HepG2 (cell line): ENCODE measurements around the gene FAM163B. TPM values are rescaled to one million over a fixed set of nuclear protein-coding genes. Genes with fewer than 3 reads are reported as not detected.

Experiments used
- ATAC-seq: fragments of 200-7000 bp; cut with Tn5 transposase; 3 replicates; pipeline ENCODE4 v1.9.1; 2020; ENCODE audit warnings: mild to moderate bottlenecking, moderate library complexity
- BruUV-seq: library from RNA; stranded (reverse); fragments of 400-500 nt; replicated peaks from 2 replicates; lab custom pipeline; 2021; lab: Mats Ljungman, UMichigan
- CTCF ChIA-PET: fragments of 300-600 bp; formaldehyde crosslinking; extraction: SDS; loops from one replicate; lab custom pipeline; 2021; ENCODE audit warnings: low total read pairs, inconsistent platforms, low intra/inter-chr PET ratio; lab: Yijun Ruan, JAX
- POLR2A ChIA-PET: fragments of 350-600 bp; sonication (Branson Sonifier 250); formaldehyde crosslinking; loops from one replicate; lab custom pipeline; 2020; ENCODE audit warnings: antibody characterized with exemption, inconsistent platforms; lab: Yijun Ruan, JAX
- DNase-seq: peaks from one replicate; pipeline ENCODE4 v3.0.0-alpha.2; 2015; ENCODE audit warnings: low spot score
- FAIRE-seq: peaks from 3 replicates; lab custom pipeline; 2011; peaks lifted over from hg19 to GRCh38; lab: Jason Lieb, UNC
- H2AFZ ChIP-seq: one replicate; pipeline ENCODE4 v1.6.1; 2011; ENCODE audit warnings: low read length, inconsistent platforms
- H3K27ac ChIP-seq: fragments of 300-600 bp; 3 replicates; pipeline ENCODE4 v1.8.0; 2011; ENCODE audit warnings: mixed run types, mild to moderate bottlenecking, mixed read lengths, low read length, inconsistent platforms; ENCODE audit not compliant: insufficient read depth; ENCODE audit errors: extremely low read length
- H3K27me3 ChIP-seq, 2 experiments: fragments of 200-600 bp in 1 of 2; 2 replicates in 1 of 2; 3 replicates in 1 of 2; pipeline versions ENCODE4 v1.6.0 to v1.8.0; 2011; ENCODE audit warnings: low read length in 2 of 2, mild to moderate bottlenecking in 2 of 2, moderate library complexity in 2 of 2, inconsistent platforms in 1 of 2; ENCODE audit not compliant: insufficient read depth in 2 of 2, control insufficient read depth in 1 of 2
- H3K36me3 ChIP-seq, 2 experiments: fragments of 200-600 bp in 1 of 2; replicated peaks in 1 of 2; 2 replicates in 1 of 2; 3 replicates in 1 of 2; pipeline versions ENCODE4 v1.5.1 to v1.8.0; 2011; ENCODE audit warnings: low read length in 2 of 2, inconsistent platforms in 1 of 2; ENCODE audit not compliant: insufficient read depth in 2 of 2, control insufficient read depth in 1 of 2
- H3K4me1 ChIP-seq: 2 replicates; pipeline ENCODE4 v1.5.1; 2012; ENCODE audit warnings: low read length, inconsistent platforms; ENCODE audit not compliant: insufficient read depth
- H3K4me2 ChIP-seq: 2 replicates; pipeline ENCODE4 v1.6.0; 2011; ENCODE audit warnings: low read depth, low read length, inconsistent platforms
- H3K4me3 ChIP-seq, 3 experiments: fragments of 200-600 bp in 1 of 3; sonication (generic), shearing (Covaris generic) in 1 of 3; replicated peaks in 1 of 3; 2 replicates each; pipeline ENCODE4 v1.5.1; 2011 to 2016; ENCODE audit warnings: low read length in 3 of 3, inconsistent platforms in 2 of 3, low read depth in 2 of 3, mild to moderate bottlenecking in 2 of 3, control low read depth in 1 of 3, mixed read lengths in 1 of 3; ENCODE audit not compliant: insufficient read depth in 1 of 3
- H3K79me2 ChIP-seq: one replicate; pipeline ENCODE4 v1.6.1; 2011; ENCODE audit warnings: low read length, inconsistent platforms; ENCODE audit not compliant: insufficient read depth
- H3K9ac ChIP-seq: 2 replicates; pipeline ENCODE4 v1.6.0; 2011; ENCODE audit warnings: mild to moderate bottlenecking, low read depth, low read length, inconsistent platforms; ENCODE audit not compliant: insufficient read depth
- H3K9me3 ChIP-seq: 2 replicates; pipeline ENCODE4 v1.5.1; 2012; ENCODE audit warnings: mild to moderate bottlenecking, low read length
- H4K20me1 ChIP-seq: 2 replicates; pipeline ENCODE4 v1.6.0; 2011; ENCODE audit warnings: inconsistent platforms, mild to moderate bottlenecking, low read length, moderate library complexity; ENCODE audit not compliant: insufficient read depth
- AFF4 ChIP-seq: sonication (generic); formaldehyde crosslinking; IDR thresholded peaks from 2 replicates; pipeline ENCODE4 v1.4.0; 2020; ENCODE audit warnings: missing genetic modification reagents
- ATF6 ChIP-seq: sonication (generic); formaldehyde crosslinking; conservative IDR thresholded peaks from 2 replicates; pipeline ENCODE4 v1.4.0; 2020; ENCODE audit warnings: missing genetic modification reagents
- FOXC1 ChIP-seq: sonication (generic); formaldehyde crosslinking; IDR thresholded peaks from 2 replicates; pipeline ENCODE4 v1.8.0; 2022; ENCODE audit warnings: mild to moderate bottlenecking, missing genetic modification reagents, borderline replicate concordance
- HDAC6 ChIP-seq: fragments of 200-600 bp; sonication (generic); IDR thresholded peaks from 2 replicates; pipeline ENCODE4 v1.7.0; 2017; ENCODE audit warnings: mild to moderate bottlenecking, antibody characterized with exemption, low read length, low read depth
- MXD3 ChIP-seq: IDR thresholded peaks from 2 replicates; pipeline ENCODE4 v1.6.1; 2016; ENCODE audit warnings: mild to moderate bottlenecking, missing biosample characterization, missing genetic modification reagents
- PAWR ChIP-seq: sonication (generic); formaldehyde crosslinking; IDR thresholded peaks from 2 replicates; pipeline ENCODE4 v1.4.0; 2020; ENCODE audit warnings: missing genetic modification reagents, mild to moderate bottlenecking, borderline replicate concordance
- PHF8 ChIP-seq: sonication (generic); formaldehyde crosslinking; IDR thresholded peaks from 2 replicates; pipeline ENCODE4 v1.5.0; 2020; ENCODE audit warnings: missing genetic modification reagents
- PITX1 ChIP-seq: sonication (generic); formaldehyde crosslinking; IDR thresholded peaks from 2 replicates; pipeline ENCODE4 v1.5.1; 2020; ENCODE audit warnings: mild to moderate bottlenecking, missing genetic modification reagents
- RFXANK ChIP-seq: IDR thresholded peaks from 2 replicates; pipeline ENCODE4 v1.6.1; 2016
- SNAPC5 ChIP-seq: sonication (generic); formaldehyde crosslinking; IDR thresholded peaks from 2 replicates; pipeline ENCODE4 v1.8.1; 2023; ENCODE audit warnings: mild to moderate bottlenecking, missing genetic modification reagents, borderline replicate concordance
- ZNF17 ChIP-seq: sonication (generic); formaldehyde crosslinking; IDR thresholded peaks from 2 replicates; pipeline ENCODE4 v1.5.0; 2020; ENCODE audit warnings: mild to moderate bottlenecking, missing genetic modification reagents
- ZNF331 ChIP-seq: sonication (generic); formaldehyde crosslinking; IDR thresholded peaks from 2 replicates; pipeline ENCODE4 v1.4.0; 2020; ENCODE audit warnings: missing genetic modification reagents
- ZNF382 ChIP-seq: sonication (generic); formaldehyde crosslinking; IDR thresholded peaks from 2 replicates; pipeline ENCODE4 v1.5.0; 2020; ENCODE audit warnings: missing genetic modification reagents, mild to moderate bottlenecking, borderline replicate concordance
- ZNF562 ChIP-seq: sonication (generic); formaldehyde crosslinking; IDR thresholded peaks from 2 replicates; pipeline ENCODE4 v1.8.0; 2022; ENCODE audit warnings: missing genetic modification reagents, borderline replicate concordance
- WGBS: methylation state at CpG from one replicate; pipeline ENCODE4 v1.1.6; 2017; ENCODE audit warnings: low lambda C conversion rate; 5-methylcytosine and 5-hydroxymethylcytosine counted together
- in situ Hi-C: cut with HindIII; loops from 2 replicates; pipeline ENCODE4 v1.10.0; 2017; ENCODE audit warnings: low pct_unique_long_range_greater_than_20kb; ENCODE audit not compliant: extremely low pct_ligation_motif_present
- intact Hi-C: fragments of 100-400 bp; cut with micrococcal nuclease; formaldehyde crosslinking; loops from one replicate; pipeline ENCODE4 v1.10.0; 2022; ENCODE audit not compliant: unreplicated experiment
- polyA plus RNA-seq, 8 experiments: library from polyadenylated mRNA; depleted of rRNA in 3 of 8; stranded (reverse) in 7 of 8; unstranded in 1 of 8; fragments of >200 nt; fragmentation: Illumina TruSeq in 4 of 8; extraction: Trizol in 4 of 8; gene quantifications; 2 replicates each; pipeline versions ENCODE4 v1.2.1 to v1.2.3, GENCODE V29; 2011 to 2016; ENCODE audit warnings: low read depth in 4 of 8, missing spikeins in 1 of 8, mixed read lengths in 1 of 8; ENCODE audit not compliant: insufficient read depth in 1 of 8
- total RNA-seq, 5 experiments: library from RNA; depleted of rRNA; stranded (reverse); fragments of >200 nt; fragmentation: Illumina TruSeq; extraction: Trizol; gene quantifications; 2 replicates each; pipeline ENCODE4 v1.2.3, GENCODE V29; 2016; ENCODE audit warnings: low read depth in 1 of 5
- TF ChIP-seq, protein P1 (sequence below): sonication (generic); formaldehyde crosslinking; IDR thresholded peaks from 2 replicates; pipeline ENCODE4 v1.4.0; 2020; ENCODE audit warnings: missing genetic modification reagents

Gene FAM163B
- total and polyA plus RNA-seq, 2 of the 13 experiments (the other 11 are each of a cell fraction or from before 2014, with no cell fraction given): not detected

DNA sequence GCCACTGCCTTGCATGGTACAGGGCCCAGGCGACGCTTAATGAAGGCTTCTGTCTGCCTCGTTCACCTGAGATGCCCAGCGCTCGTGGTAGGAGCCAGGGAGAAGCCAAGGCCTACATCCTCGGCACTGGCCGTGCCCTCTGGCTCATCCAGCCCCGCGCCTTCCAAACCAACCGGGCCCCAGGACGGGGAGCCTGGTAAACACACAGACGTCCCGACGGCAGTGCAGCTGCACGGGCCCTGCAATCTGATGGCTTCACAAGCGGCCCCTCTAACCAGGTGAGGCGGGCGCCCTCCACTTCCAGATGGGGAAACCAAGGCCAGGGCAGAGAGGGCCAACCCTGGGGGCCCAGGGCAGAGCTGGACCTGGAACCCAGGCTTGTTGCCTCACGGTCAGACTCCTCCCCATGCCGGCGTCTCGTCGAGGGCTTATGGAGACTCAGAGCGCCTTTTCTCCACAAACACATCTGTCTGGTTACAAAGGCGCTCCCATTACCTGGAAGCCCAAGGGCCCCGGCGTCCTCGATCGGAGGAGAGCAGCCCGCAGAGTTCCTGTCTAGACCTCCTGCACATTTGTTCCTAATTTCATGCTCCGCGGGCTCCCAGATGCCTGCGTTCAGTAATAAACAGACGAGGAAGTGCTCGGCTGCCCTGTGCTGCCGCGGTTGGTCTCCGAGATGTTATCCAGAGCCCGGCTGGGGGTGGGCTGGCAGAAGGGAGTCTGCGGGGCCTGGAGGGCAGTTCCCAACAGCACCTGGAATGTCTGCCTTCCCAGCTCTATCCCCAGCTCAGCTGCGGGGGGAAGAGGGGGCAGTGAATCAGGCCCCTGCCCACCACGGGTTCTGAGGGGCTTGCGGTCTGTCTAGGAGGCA is 23.5 kb downstream of the FAM163B start:
- H3K9me3 ChIP-seq: no peaks in the 10 kb centered on the region
- ATAC-seq (no peak), FAIRE-seq (no peak), DNase-seq (no peak)
- WGBS: 38% methylated on average over 21 of the region's 43 CpGs
- peaks cover 21 to 74% of the 10 kb centered on the region in 2 experiments for H3K27me3 ChIP-seq
- ChIA-PET CTCF (no interaction called here), POLR2A (no interaction called here)
- BruUV-seq: no TSS peak
- no peak overlapping the region for H3K4me2 ChIP-seq
- H2AFZ ChIP-seq: no peak overlapping the region
- H3K4me1 ChIP-seq: no peaks in the 10 kb centered on the region
- no peaks in the 10 kb centered on the region for H3K79me2 ChIP-seq
- intact Hi-C loops: loop anchor here (5.0 kb wide), 1 partner anchor 142 kb away; no protein-coding TSS in a partner anchor
- H4K20me1 ChIP-seq: no peaks in the 10 kb centered on the region
- TF ChIP-seq ZNF17: no peak
- TF ChIP-seq MXD3: no peak
- TF ChIP-seq HDAC6: no peak
- no peak for TF ChIP-seq PAWR
- TF ChIP-seq PITX1 (CRISPR knock-in tag): no peak
- TF ChIP-seq SNAPC5: no peak
- TF ChIP-seq RFXANK (CRISPR knock-in tag): no peak
- TF ChIP-seq FOXC1 (CRISPR knock-in tag): no peak
- TF ChIP-seq ZNF562 (CRISPR knock-in tag): no peak
- no peak for TF ChIP-seq AFF4
- no peak for TF ChIP-seq PHF8 (CRISPR knock-in tag)
- no peak for TF ChIP-seq ZNF382 (CRISPR knock-in tag)
- no peak for TF ChIP-seq ATF6 (CRISPR knock-in tag)
- no peak for TF ChIP-seq ZNF331
- TF ChIP-seq, protein P1, sequence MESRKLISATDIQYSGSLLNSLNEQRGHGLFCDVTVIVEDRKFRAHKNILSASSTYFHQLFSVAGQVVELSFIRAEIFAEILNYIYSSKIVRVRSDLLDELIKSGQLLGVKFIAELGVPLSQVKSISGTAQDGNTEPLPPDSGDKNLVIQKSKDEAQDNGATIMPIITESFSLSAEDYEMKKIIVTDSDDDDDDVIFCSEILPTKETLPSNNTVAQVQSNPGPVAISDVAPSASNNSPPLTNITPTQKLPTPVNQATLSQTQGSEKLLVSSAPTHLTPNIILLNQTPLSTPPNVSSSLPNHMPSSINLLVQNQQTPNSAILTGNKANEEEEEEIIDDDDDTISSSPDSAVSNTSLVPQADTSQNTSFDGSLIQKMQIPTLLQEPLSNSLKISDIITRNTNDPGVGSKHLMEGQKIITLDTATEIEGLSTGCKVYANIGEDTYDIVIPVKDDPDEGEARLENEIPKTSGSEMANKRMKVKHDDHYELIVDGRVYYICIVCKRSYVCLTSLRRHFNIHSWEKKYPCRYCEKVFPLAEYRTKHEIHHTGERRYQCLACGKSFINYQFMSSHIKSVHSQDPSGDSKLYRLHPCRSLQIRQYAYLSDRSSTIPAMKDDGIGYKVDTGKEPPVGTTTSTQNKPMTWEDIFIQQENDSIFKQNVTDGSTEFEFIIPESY: no peak
- no peaks in the 10 kb centered on the region for H3K36me3 ChIP-seq
- H3K9ac ChIP-seq: no peak overlapping the region
- no peak overlapping the region for H3K4me3 ChIP-seq
- H3K27ac ChIP-seq: no peak overlapping the region
- in situ Hi-C loops: no loop called here
